HG03558 (cell line): ENCODE data around the gene SULF2.

Experiments
- ATAC-seq: cut with Tn5 transposase; IDR thresholded peaks from one replicate; pipeline ENCODE4 v1.9.1; 2021; ENCODE audit warnings: moderate number of reproducible peaks; ENCODE audit not compliant: unreplicated experiment; ENCODE audit errors: extremely low read depth

Gene SULF2

DNA sequence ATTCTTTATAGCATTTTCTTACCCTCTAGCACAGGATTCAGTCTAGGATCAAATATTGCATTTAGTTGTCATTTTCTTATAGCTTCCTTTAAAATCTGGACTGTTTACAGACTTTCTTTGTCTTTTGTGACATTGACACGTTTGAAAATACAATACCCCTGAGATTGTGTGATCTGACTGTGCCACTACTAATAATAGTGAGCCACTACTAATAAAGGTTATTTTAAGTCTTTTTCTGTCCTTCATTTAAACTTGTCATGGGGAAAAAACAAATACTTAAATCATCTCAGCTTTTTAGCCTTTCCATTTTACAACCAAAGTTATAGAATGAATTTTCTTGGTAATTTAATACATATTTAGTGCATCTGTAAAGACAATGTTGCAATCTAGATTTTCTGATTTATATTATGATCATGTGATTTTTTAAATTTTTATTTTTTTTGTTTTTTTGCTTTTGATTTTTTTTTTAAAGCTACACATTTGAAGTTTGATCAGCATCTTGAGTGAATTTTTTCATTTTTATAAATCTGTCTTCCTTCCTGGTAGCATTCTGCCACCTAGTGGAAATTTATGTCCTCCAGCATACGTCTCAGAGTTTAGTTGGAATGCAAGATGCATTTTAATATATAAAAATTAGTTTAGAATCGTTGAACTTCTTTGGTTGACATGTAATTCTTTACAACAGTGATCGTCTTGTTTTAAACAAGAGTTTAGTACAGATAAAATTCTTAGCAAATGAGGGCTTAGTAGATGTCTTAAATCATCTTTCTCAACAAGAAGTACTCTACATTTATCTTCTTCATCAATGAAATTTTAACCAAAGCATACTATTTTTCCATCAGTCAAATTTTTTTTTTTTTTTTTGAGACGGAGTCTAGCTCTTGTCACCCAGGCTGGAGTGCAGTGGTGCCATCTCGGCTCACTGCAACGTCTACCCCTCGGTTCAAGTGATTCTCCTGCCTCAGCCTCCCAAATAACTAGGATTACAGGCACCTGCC, 164.2 kb downstream of the SULF2 start:
- ATAC-seq, result no peak

- ATAC-seq, result no peak
These were observed 166.8 kb downstream of the SULF2 start for GRCh38 chr20:47618479-47618878.

GRCh38 chr20:47614703-47615309, 170.5 kb downstream of the SULF2 start:
- ATAC-seq, result no peak

GRCh38 chr20:47612670-47613069, 172.6 kb downstream of the SULF2 start:
- no peak for ATAC-seq

- no peak for ATAC-seq
These were observed 173.5 kb downstream of the SULF2 start for GRCh38 chr20:47611785-47612184.

DNA sequence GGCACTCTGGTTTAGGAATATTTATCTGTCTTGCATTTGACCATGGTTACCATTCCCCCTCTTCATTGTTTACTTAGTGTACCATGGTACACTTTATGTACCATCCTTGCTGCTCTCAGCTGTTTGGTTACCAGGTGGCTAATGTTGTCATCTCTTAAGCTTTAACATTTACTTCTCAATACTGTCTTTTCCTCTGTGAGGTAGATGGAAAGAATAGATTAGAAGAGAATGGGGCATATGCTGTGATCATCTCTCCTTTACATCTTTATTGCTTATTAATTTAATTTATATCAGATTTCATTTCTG, 174.4 kb downstream of the SULF2 start:
- ATAC-seq, result no peak

DNA sequence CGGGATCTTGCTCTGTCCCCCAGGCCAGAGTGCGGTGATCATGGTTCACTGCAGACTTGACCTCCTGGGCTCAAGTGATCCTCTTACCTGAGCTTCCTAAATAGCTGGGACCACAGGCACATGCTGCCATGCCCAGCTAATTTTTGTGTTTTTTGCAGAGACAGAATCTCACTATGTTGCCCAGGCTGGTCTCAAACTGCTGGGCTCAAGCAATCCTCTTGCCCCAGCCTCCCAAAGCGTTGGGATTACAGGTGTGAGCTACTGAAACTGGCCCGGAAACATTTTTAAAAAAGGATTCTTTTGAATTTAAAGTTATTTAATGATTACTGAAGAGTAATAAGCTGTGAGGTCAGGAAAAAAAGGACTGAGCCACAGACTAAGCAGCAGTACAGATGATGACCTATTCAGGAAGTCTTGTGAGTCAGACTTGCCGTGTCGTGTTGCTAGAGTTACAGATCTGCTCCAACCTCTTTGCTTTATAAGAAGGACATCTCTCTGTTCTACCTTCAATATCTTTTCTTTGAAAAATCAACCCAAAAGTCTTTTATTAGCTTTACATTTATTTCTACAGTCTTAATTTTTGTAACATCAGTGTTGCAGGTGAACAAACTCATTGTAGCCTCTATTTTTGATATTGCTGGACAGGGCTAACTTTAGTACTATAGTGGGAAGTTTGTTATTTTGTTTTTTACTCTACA, 174.9 kb downstream of the SULF2 start:
- no peak for ATAC-seq

DNA sequence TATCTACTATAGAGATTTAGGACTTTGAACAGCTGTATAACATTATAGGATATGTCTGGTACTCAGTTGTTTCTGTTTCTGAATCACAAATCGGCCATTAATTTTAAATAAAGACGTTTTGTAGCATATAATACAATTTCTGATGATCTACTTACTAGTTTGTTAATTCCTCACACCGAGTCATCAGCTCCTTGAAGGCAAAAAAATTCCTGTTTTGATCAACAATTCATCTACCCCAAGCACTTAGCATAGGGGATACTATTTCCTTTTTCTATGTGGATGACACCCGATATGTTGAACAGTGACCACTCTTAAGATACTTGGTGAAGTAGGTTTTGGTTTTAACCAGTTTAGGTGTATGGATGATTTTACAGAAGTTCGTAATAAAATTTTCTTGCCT, 176.3 kb downstream of the SULF2 start:
- ATAC-seq, result no peak
